VCaP (cell line): ENCODE data around the gene RUSC2.

Experiments
- H3K27ac ChIP-seq: fragments of 450-650 bp; 2 replicates; pipeline ENCODE4 v1.5.1; 2017
- TF ChIP-seq, protein P1 (sequence below): fragments of 450-650 bp; conservative IDR thresholded peaks from 2 replicates; pipeline ENCODE4 v1.5.1; 2017; ENCODE audit warnings: mild to moderate bottlenecking, moderate library complexity

The RUSC2 gene

DNA sequence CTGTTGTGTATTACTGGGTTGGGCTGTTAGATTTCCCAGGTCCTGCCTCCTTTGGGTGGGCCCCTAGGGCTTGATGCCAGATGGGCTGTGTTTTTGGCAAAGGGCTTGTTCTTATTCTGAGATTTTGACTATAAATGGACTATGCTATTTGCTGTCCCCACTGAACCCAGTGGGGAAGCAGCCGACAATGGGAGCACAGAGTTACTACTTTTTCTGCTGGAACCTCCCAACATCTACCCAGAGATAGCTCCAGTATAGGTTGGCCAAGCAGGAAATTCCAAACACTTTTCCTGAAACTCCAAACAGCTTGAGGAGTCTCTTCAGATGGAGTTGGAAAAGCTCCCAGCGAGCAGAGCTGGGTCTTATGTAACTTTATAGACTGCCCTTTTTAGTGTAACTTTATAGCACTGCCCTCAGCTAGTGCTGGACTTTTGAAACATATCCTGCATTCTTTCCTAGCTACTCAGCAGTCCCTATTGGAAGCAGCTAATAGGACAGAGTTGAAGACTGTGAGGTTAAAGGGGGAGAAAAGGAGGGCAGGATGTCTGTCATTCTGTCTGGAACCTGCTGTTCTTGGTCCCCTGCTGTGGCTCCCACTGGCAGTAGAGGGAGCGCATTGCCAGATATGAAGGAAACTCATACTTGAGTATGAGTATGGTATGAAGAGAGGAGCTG lies 21.0 kb downstream of the RUSC2 start:
- TF ChIP-seq, protein P1, sequence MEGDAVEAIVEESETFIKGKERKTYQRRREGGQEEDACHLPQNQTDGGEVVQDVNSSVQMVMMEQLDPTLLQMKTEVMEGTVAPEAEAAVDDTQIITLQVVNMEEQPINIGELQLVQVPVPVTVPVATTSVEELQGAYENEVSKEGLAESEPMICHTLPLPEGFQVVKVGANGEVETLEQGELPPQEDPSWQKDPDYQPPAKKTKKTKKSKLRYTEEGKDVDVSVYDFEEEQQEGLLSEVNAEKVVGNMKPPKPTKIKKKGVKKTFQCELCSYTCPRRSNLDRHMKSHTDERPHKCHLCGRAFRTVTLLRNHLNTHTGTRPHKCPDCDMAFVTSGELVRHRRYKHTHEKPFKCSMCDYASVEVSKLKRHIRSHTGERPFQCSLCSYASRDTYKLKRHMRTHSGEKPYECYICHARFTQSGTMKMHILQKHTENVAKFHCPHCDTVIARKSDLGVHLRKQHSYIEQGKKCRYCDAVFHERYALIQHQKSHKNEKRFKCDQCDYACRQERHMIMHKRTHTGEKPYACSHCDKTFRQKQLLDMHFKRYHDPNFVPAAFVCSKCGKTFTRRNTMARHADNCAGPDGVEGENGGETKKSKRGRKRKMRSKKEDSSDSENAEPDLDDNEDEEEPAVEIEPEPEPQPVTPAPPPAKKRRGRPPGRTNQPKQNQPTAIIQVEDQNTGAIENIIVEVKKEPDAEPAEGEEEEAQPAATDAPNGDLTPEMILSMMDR, result no peak
- H3K27ac ChIP-seq, result no peak overlapping the region

DNA sequence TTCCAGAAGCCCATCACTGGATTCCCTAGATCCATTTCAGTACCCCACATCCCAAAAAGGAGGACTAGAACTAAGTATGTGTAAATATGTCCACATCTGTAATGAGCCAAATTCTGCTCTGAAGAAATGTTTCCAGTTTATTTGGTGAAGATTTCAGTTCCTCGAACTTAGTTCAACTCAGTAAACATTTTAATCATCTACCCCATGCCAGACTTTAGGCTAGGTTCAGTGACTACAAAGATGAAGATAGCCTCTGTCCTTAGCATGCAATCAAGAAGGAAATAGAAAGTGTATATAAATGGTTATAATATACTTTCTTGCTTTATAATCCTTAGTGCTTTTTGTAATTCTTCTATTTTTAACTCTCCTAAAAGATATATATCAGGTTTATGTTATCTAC lies 21.5 kb downstream of the RUSC2 start:
- TF ChIP-seq, protein P1, result no peak
- H3K27ac ChIP-seq, result no peak overlapping the region

DNA sequence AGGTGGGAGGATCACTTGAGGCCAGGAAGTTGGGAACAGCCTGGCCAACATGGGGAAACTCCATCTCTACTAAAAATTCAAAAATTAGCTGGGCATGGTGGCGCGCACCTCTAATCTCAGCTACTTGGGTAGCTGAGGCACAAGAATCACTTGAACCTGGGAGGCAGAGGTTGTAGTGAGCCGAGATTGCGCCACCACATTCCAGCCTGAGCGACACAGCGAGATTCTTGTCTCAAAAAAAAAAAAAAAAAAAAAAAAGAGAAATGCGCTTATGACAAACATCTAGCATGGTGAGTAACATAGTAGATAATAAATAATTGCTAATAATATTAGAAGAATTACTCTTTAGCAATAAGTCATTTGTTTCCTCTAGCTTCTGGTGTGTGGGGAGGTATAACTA lies 25.9 kb downstream of the RUSC2 start:
- TF ChIP-seq, protein P1, result no peak
- H3K27ac ChIP-seq, result no peak overlapping the region

DNA sequence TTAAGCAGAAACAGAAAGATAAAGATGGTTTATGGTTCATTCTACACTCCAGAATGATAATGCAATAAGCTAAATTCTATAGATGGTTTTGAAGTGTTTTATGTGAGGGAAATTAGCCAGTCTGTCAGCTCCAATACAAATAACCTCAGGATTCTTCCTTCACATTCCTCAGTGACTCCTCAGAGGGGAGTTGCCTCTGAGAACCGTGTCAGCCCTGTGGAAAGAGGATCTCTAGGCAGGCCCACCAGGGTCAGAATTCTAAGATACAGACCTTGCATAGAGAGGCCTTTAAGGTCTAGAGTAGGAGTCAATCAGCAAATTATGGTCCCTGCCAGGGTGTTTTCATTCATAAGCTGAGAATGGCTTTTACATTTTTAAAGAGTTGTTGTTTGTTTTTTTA lies 26.6 kb downstream of the RUSC2 start:
- peak overlapping the region; percentile 49 for H3K27ac ChIP-seq

DNA sequence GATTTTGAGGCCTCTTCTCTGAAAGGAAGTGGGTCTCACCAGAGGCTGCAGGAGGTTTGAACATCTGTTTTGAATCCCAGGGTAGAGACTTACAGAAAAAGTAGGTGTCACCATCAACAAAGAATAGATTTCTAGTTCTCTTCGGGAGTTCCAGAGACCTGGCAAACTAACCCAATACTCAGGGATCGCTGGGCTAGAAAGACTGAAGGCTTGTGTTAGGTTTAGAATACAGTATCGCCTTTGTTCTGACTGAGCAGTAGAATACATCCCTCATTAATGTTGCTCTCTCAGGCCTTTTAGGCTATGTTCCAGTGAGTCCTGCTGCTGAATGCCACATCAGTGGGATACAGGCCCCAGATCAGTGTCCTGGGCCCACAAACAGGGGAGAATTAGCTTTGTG lies 27.2 kb downstream of the RUSC2 start:
- peak overlapping the region; percentile 49 for H3K27ac ChIP-seq
- TF ChIP-seq, protein P1, result no peak

More for the DNA sequence above, 26.6 kb downstream of the RUSC2 start:
- TF ChIP-seq, protein P1, result no peak

DNA sequence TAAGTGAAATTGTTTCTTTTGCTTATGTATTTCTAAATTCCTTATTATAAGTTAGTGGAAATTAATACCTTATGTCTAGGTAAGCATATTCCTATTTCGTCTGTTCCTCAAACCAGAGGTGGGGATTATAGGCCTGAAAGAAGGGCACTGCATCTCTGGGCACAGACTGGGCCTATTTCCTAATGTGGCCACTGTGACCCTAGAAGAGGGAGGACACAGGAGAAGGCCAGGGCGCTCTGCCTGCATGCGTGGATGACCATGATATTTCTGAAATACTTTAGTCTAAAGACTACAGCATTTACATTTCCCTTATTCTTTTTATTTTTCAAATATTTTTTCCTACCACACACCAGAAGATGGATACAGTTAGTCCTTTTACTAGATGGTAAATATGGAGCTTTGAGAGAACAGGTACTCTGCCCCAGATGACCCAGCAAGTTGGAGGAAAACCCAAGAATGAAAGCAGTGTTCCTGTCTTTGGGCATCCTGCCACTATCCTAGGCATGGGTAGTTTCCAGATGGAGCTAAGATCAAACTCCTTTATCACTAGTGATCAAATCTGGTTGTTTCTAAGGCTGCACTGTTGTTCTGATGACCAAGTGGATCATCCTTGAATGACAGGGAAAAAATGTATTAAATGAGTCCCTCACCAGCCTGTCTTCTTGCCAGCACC lies 27.8 kb downstream of the RUSC2 start:
- peak overlapping the region; percentile 49 for H3K27ac ChIP-seq
- TF ChIP-seq, protein P1, result no peak

DNA sequence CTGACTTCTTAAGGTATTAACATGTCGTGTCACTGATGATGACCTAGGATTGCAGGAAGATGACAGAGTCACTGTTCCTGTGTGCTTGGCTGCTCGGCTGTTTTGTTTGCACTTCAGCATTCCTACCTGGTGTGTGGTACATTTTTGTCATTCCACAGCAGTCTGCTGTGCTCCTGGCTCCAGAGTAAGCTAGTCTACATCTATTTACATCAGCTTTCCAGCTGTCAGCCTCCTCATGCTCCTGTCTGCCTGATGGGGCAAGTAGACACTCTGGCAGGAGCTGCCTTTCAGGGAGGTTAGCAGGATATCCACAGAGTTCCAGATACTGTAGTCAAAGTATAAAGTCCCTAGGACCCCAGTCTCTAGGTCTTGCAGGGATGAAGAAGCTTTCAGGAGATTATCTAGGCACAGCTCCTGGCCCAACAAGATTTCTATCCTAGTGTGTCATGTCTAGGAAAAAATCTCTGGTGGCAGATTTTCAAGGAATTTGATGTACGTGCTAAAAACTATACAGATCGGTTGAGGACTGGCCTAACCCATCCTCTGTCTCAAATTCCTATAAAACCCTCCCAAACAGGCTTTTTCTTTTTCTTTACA lies 28.4 kb downstream of the RUSC2 start:
- peak overlapping the region; percentile 49 for H3K27ac ChIP-seq
- TF ChIP-seq, protein P1, result no peak
